ENCODE data around the gene ADCY5.

DNA sequence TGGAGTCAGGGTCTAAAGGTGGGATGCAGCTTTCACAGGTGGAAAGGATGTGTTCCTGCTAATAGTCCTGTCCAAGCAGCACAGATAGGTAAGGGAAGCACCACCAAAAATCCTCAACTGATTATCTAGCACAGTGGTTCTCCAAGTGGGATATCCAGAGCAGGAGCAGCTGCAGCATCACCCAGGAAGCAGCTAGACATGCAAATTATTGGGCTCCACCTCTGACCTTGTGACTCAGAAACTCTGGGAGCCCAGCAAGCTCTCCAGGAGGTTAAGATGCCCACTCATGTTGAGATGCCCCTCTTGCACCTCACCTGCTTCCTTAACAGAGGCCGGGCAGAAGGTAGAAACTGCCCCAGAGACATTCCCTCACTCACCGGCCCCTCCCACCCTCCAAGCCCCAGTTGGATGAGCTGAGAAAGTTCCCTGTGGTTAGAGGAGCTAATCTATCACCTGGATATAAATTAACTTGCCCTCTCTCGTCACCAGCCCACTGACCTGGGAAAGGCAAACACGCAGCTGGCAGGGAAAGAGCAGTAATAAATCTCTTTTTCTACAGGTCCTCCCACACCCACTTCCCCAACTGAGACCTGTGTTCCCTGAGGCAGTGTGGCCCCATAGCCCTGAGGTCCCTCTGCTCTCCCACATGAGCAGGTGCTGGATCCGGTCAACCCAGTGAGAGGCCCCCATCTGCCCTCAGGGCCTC, 39.3 kb downstream of the ADCY5 start:
- TF ChIP-seq, protein P1, sequence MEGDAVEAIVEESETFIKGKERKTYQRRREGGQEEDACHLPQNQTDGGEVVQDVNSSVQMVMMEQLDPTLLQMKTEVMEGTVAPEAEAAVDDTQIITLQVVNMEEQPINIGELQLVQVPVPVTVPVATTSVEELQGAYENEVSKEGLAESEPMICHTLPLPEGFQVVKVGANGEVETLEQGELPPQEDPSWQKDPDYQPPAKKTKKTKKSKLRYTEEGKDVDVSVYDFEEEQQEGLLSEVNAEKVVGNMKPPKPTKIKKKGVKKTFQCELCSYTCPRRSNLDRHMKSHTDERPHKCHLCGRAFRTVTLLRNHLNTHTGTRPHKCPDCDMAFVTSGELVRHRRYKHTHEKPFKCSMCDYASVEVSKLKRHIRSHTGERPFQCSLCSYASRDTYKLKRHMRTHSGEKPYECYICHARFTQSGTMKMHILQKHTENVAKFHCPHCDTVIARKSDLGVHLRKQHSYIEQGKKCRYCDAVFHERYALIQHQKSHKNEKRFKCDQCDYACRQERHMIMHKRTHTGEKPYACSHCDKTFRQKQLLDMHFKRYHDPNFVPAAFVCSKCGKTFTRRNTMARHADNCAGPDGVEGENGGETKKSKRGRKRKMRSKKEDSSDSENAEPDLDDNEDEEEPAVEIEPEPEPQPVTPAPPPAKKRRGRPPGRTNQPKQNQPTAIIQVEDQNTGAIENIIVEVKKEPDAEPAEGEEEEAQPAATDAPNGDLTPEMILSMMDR (IDR thresholded peaks at IDR 0.05): no peak
- TF ChIP-seq EZH2 (IDR thresholded peaks at IDR 0.05; ENCODE audit: borderline replicate concordance, insufficient read depth, low read depth, low read length, poor library complexity, severe bottlenecking): no peak
